ENCODE data around the gene BMPR1B.

The BMPR1B gene

DNA sequence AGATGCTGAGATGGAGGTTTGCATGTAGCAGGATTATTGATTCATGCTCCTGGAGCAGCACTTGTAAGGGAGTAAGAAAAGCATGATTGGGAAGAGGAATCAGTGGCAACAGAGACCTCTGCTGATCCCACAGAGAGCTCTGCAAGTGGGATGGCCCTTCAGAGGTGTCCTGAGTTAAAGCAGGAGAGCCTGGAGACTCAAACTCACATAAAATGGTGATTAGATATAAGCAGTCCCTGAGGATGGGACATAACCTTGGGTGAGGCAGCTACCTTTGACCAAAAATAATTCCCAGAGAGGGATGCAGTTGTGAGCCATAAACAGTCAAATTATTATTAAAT is 25.4 kb upstream of the BMPR1B start:
- no peaks in the 10 kb centered on the region for H3K4me1 ChIP-seq (ENCODE audit: insufficient read depth, low read length)
- no peaks in the 10 kb centered on the region for H3K9me3 ChIP-seq (ENCODE audit: insufficient read depth, low read depth, low read length)
- no peak overlapping the region for H3K4me3 ChIP-seq (ENCODE audit: low read length)
- H3K36me3 ChIP-seq (ENCODE audit: insufficient read depth, low read length), result no peaks in the 10 kb centered on the region
- no peak overlapping the region for H3K27ac ChIP-seq (ENCODE audit: low read depth, low read length)
- H3K27me3 ChIP-seq (ENCODE audit: insufficient read depth, low read length), result no peaks in the 10 kb centered on the region
- no peak overlapping the region for H3K9ac ChIP-seq (ENCODE audit: low read depth, low read length)

DNA sequence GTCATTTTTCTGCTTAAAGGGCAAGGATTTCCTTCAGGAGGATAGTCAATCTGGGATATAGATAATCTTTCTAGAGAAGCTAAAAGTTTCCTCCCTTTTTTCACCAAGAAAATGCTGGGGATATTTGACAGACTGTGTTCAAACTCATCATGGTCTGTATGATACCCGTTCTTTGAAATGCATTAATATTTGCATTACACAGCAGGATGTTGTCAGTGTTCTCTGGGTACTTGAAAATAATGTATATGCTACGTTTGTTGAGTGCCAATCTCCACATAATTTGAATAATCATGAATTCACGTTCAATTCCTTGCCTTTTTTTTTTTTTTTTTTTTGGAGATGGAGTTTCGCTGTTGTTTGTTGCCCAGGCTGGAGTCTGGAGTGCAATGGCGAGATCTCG is 18.0 kb upstream of the BMPR1B start:
- Histone ChIP-seq H3K9ac (ENCODE audit: low read depth, low read length) (no peak overlapping the region), H3K9me3 (ENCODE audit: insufficient read depth, low read depth, low read length) (no peaks in the 10 kb centered on the region), H3K36me3 (ENCODE audit: insufficient read depth, low read length) (no peaks in the 10 kb centered on the region), H3K27me3 (ENCODE audit: insufficient read depth, low read length) (no peaks in the 10 kb centered on the region), H3K4me3 (ENCODE audit: low read length) (no peak overlapping the region), H3K27ac (ENCODE audit: low read depth, low read length) (no peak overlapping the region), H3K4me1 (ENCODE audit: insufficient read depth, low read length) (no peaks in the 10 kb centered on the region)
- 78% methylated on average over 6 of the region's 6 CpGs for WGBS

GRCh38 chr4:94741304-94741703 is 16.5 kb upstream of the BMPR1B start:
- no peak overlapping the region for H3K9ac ChIP-seq (ENCODE audit: low read depth, low read length)
- no peaks in the 10 kb centered on the region for H3K36me3 ChIP-seq (ENCODE audit: insufficient read depth, low read length)
- H3K27ac ChIP-seq (ENCODE audit: low read depth, low read length), result no peak overlapping the region
- no peaks in the 10 kb centered on the region for H3K4me1 ChIP-seq (ENCODE audit: insufficient read depth, low read length)
- H3K27me3 ChIP-seq (ENCODE audit: insufficient read depth, low read length), result no peaks in the 10 kb centered on the region
- H3K4me3 ChIP-seq (ENCODE audit: low read length), result no peak overlapping the region
- WGBS, result 100% methylated on average over 1 of the region's 1 CpG
- H3K9me3 ChIP-seq (ENCODE audit: insufficient read depth, low read depth, low read length), result no peaks in the 10 kb centered on the region

DNA sequence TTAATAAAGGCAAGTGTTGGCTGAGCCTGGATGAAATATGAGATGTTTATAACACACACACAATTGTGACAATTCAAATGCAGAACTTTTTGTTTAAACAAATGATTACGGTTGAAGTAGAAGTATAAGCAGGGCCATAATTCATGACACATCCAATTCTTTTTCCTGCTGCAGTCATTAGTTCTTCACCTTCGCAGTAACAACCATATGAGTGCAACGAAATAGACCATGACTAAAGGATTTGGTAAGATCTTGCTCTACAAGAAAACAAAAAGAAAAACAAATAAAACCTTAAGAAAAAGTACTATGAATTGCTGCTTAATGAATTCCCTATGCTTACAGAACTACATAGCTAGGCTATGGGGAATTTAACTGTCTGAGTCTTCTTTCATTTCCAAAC is 13.9 kb upstream of the BMPR1B start:
- H3K9me3 ChIP-seq (ENCODE audit: insufficient read depth, low read depth, low read length), result no peaks in the 10 kb centered on the region
- H3K4me3 ChIP-seq (ENCODE audit: low read length), result no peak overlapping the region
- no peaks in the 10 kb centered on the region for H3K27me3 ChIP-seq (ENCODE audit: insufficient read depth, low read length)
- WGBS, result 97% methylated on average over 3 of the region's 3 CpGs
- H3K9ac ChIP-seq (ENCODE audit: low read depth, low read length), result no peak overlapping the region
- H3K36me3 ChIP-seq (ENCODE audit: insufficient read depth, low read length), result no peaks in the 10 kb centered on the region
- no peaks in the 10 kb centered on the region for H3K4me1 ChIP-seq (ENCODE audit: insufficient read depth, low read length)
- no peak overlapping the region for H3K27ac ChIP-seq (ENCODE audit: low read depth, low read length)

GRCh38 chr4:94744850-94745249 is 12.9 kb upstream of the BMPR1B start:
- Histone ChIP-seq H3K27ac (ENCODE audit: low read depth, low read length) (no peak overlapping the region), H3K27me3 (ENCODE audit: insufficient read depth, low read length) (no peaks in the 10 kb centered on the region), H3K36me3 (ENCODE audit: insufficient read depth, low read length) (no peaks in the 10 kb centered on the region), H3K4me1 (ENCODE audit: insufficient read depth, low read length) (no peaks in the 10 kb centered on the region), H3K9me3 (ENCODE audit: insufficient read depth, low read depth, low read length) (no peaks in the 10 kb centered on the region), H3K9ac (ENCODE audit: low read depth, low read length) (no peak overlapping the region), H3K4me3 (ENCODE audit: low read length) (no peak overlapping the region)
- 100% methylated on average over 1 of the region's 1 CpG for whole genome bisulfite sequencing

- Histone ChIP-seq H3K9me3 (ENCODE audit: insufficient read depth, low read depth, low read length) (no peaks in the 10 kb centered on the region), H3K36me3 (ENCODE audit: insufficient read depth, low read length) (no peaks in the 10 kb centered on the region), H3K27me3 (ENCODE audit: insufficient read depth, low read length) (no peaks in the 10 kb centered on the region), H3K9ac (ENCODE audit: low read depth, low read length) (no peak overlapping the region), H3K4me3 (ENCODE audit: low read length) (no peak overlapping the region), H3K27ac (ENCODE audit: low read depth, low read length) (no peak overlapping the region), H3K4me1 (ENCODE audit: insufficient read depth, low read length) (no peaks in the 10 kb centered on the region)
- WGBS, result 78% methylated on average over 2 of the region's 3 CpGs
Observed at GRCh38 chr4:94746746-94747145, 11.0 kb upstream of the BMPR1B start.

GRCh38 chr4:94758141-94758699 is 465 bp downstream of the BMPR1B start:
- Histone ChIP-seq H3K9me3 (ENCODE audit: insufficient read depth, low read depth, low read length) (no peaks in the 10 kb centered on the region), H3K27me3 (ENCODE audit: insufficient read depth, low read length) (peaks cover 62% of the 10 kb centered on the region), H3K4me3 (ENCODE audit: low read length) (peak overlapping the region; percentile 73), H3K27ac (ENCODE audit: low read depth, low read length) (no peak overlapping the region), H3K4me1 (ENCODE audit: insufficient read depth, low read length) (peaks cover 6% of the 10 kb centered on the region; the same call in 1 of the 2 replicates), H3K36me3 (ENCODE audit: insufficient read depth, low read length) (no peaks in the 10 kb centered on the region), H3K9ac (ENCODE audit: low read depth, low read length) (peak overlapping the region; percentile 70)
- WGBS, result 1% methylated on average over 69 of the region's 69 CpGs

DNA sequence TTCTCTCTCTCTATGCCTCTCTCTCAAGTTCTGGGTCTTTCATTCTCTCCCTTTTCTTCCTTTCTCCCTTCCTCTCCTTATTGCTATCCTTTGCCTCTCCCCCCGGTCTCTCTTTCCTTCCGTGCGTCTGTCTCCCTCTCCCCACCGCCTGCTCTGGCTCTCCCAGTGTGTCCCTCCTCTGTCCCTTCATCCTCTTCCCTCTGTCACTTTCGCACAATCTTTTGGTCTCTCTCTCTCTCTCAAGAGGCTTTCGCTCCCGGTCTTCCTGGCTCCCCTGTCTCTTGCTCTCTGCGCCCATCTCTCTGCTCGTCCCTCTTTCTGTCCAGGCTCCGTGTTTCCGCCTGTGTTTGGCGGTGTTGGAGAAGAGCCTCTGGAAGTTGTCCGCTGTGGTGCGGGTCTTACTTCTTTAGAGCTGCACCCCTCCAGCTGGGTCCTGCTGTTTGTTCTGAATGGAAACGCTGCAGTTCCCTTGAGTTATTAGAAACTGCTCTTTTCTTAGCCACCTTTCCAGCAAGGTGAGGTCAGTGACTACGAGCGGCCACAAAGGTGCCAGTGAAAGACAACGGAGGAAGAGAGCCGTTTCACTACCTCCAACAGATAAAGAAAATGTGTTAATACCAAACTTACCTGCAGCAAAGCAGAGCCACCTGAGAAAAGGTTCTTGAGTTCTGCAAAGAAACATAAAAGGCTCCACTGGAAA is 1.1 kb downstream of the BMPR1B start:
- Histone ChIP-seq H3K9ac (ENCODE audit: low read depth, low read length) (peak overlapping the region; percentile 70), H3K27me3 (ENCODE audit: insufficient read depth, low read length) (peaks cover 62% of the 10 kb centered on the region), H3K27ac (ENCODE audit: low read depth, low read length) (no peak overlapping the region), H3K36me3 (ENCODE audit: insufficient read depth, low read length) (no peaks in the 10 kb centered on the region), H3K4me3 (ENCODE audit: low read length) (peak overlapping the region; percentile 73), H3K9me3 (ENCODE audit: insufficient read depth, low read depth, low read length) (no peaks in the 10 kb centered on the region), H3K4me1 (ENCODE audit: insufficient read depth, low read length) (peaks cover 6% of the 10 kb centered on the region; the same call in 1 of the 2 replicates)
- 1% methylated on average over 18 of the region's 19 CpGs for WGBS

GRCh38 chr4:94759767-94760211 is 2.0 kb downstream of the BMPR1B start:
- 96% methylated on average over 1 of the region's 1 CpG for WGBS
- Histone ChIP-seq H3K9me3 (ENCODE audit: insufficient read depth, low read depth, low read length) (no peaks in the 10 kb centered on the region), H3K36me3 (ENCODE audit: insufficient read depth, low read length) (no peaks in the 10 kb centered on the region), H3K4me3 (ENCODE audit: low read length) (no peak overlapping the region), H3K9ac (ENCODE audit: low read depth, low read length) (no peak overlapping the region), H3K4me1 (ENCODE audit: insufficient read depth, low read length) (peaks cover 6% of the 10 kb centered on the region; the same call in 1 of the 2 replicates), H3K27ac (ENCODE audit: low read depth, low read length) (no peak overlapping the region), H3K27me3 (ENCODE audit: insufficient read depth, low read length) (peaks cover 59% of the 10 kb centered on the region)

GRCh38 chr4:94762326-94762725 is 4.6 kb downstream of the BMPR1B start:
- Histone ChIP-seq H3K4me3 (ENCODE audit: low read length) (no peak overlapping the region), H3K4me1 (ENCODE audit: insufficient read depth, low read length) (peaks cover under 1% of the 10 kb centered on the region; the same call in 1 of the 2 replicates), H3K36me3 (ENCODE audit: insufficient read depth, low read length) (no peaks in the 10 kb centered on the region), H3K9ac (ENCODE audit: low read depth, low read length) (no peak overlapping the region), H3K27ac (ENCODE audit: low read depth, low read length) (no peak overlapping the region), H3K9me3 (ENCODE audit: insufficient read depth, low read depth, low read length) (no peaks in the 10 kb centered on the region), H3K27me3 (ENCODE audit: insufficient read depth, low read length) (peaks cover 37% of the 10 kb centered on the region)
- 93% methylated on average over 4 of the region's 4 CpGs for WGBS

- Histone ChIP-seq H3K27ac (ENCODE audit: low read depth, low read length) (no peak overlapping the region), H3K36me3 (ENCODE audit: insufficient read depth, low read length) (no peaks in the 10 kb centered on the region), H3K9me3 (ENCODE audit: insufficient read depth, low read depth, low read length) (no peaks in the 10 kb centered on the region), H3K9ac (ENCODE audit: low read depth, low read length) (no peak overlapping the region), H3K4me1 (ENCODE audit: insufficient read depth, low read length) (no peaks in the 10 kb centered on the region; the same call in 1 of the 2 replicates), H3K27me3 (ENCODE audit: insufficient read depth, low read length) (peaks cover 31% of the 10 kb centered on the region), H3K4me3 (ENCODE audit: low read length) (no peak overlapping the region)
- WGBS, result 88% methylated on average over 4 of the region's 4 CpGs
Observed at GRCh38 chr4:94763005-94763404, 5.2 kb downstream of the BMPR1B start.

Measured in HUES64 (cell line).